ENCODE data around the gene MARVELD3. TPM values are rescaled to one million over a fixed set of nuclear protein-coding genes. Genes with fewer than 3 reads are reported as not detected.

Gene MARVELD3
- total RNA-seq, 1 experiment from 2014 or later, result 7.4 TPM

DNA sequence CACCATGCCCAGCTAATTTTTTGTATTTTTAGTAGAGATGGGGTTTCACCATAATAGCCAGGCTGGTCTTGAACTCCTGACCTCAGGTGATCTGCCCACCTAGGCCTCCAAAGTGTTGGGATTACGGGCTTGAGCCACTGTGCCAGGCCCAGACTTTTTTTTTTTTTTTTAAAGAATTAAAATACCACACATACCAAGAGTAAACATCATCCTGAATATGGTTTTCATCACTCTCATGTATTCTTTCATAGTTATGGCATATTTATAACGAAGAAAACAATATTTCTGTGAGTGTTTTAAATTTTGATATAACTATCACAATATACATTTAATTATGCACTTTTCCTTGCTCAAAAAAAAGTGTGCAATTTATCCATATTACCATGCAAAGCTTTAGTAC lies 48.2 kb downstream of the MARVELD3 start:
- ATAC-seq (no peak), DNase-seq (no peak)
- peaks cover 7% of the 10 kb centered on the region for H3K36me3 ChIP-seq (ENCODE audit: low read depth, low read length)
- ChIA-PET CTCF (no interaction called here), POLR2A (ENCODE audit: unreplicated experiment) (no interaction called here)
- H3F3A ChIP-seq (ENCODE audit: low read length, unreplicated experiment), result no peaks in the 10 kb centered on the region
- no peak overlapping the region for H3K9ac ChIP-seq (ENCODE audit: low read length)
- no peaks in the 10 kb centered on the region for H3K9me3 ChIP-seq (ENCODE audit: low read length)
- no peak for TF ChIP-seq EZH2 (IDR thresholded peaks at IDR 0.05; ENCODE audit: low read length, unreplicated experiment)
- TF ChIP-seq, protein P1, sequence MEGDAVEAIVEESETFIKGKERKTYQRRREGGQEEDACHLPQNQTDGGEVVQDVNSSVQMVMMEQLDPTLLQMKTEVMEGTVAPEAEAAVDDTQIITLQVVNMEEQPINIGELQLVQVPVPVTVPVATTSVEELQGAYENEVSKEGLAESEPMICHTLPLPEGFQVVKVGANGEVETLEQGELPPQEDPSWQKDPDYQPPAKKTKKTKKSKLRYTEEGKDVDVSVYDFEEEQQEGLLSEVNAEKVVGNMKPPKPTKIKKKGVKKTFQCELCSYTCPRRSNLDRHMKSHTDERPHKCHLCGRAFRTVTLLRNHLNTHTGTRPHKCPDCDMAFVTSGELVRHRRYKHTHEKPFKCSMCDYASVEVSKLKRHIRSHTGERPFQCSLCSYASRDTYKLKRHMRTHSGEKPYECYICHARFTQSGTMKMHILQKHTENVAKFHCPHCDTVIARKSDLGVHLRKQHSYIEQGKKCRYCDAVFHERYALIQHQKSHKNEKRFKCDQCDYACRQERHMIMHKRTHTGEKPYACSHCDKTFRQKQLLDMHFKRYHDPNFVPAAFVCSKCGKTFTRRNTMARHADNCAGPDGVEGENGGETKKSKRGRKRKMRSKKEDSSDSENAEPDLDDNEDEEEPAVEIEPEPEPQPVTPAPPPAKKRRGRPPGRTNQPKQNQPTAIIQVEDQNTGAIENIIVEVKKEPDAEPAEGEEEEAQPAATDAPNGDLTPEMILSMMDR (conservative IDR thresholded peaks at IDR 0.05; ENCODE audit: low read depth, low read length), result no peak
- no peak for TF ChIP-seq EZH2phosphoT487 (IDR thresholded peaks at IDR 0.05; ENCODE audit: borderline replicate concordance, low read length)
- H3K4me2 ChIP-seq (ENCODE audit: low read length), result no peak overlapping the region
- H2AFZ ChIP-seq (ENCODE audit: low read length), result no peak overlapping the region
- no peaks in the 10 kb centered on the region for H3K79me2 ChIP-seq (ENCODE audit: low read length)
- H3K4me3 ChIP-seq (ENCODE audit: low read length), result no peak overlapping the region
- no peaks in the 10 kb centered on the region for H3K9me2 ChIP-seq (replicated peaks; ENCODE audit: low read length)
- H3K4me1 ChIP-seq (ENCODE audit: insufficient read depth, low read length), result no peaks in the 10 kb centered on the region
- H4K20me1 ChIP-seq (ENCODE audit: low read length), result no peaks in the 10 kb centered on the region
- intact Hi-C loops (cut with micrococcal nuclease), result loop anchor here (10.0 kb wide), 1 partner anchor 71 kb away; no protein-coding TSS in a partner anchor
- H3K27me3 ChIP-seq (ENCODE audit: low read length), result no peaks in the 10 kb centered on the region
- H3K27ac ChIP-seq (ENCODE audit: low read length), result no peak overlapping the region
- BruUV-seq (replicated peaks), result no TSS peak

DNA sequence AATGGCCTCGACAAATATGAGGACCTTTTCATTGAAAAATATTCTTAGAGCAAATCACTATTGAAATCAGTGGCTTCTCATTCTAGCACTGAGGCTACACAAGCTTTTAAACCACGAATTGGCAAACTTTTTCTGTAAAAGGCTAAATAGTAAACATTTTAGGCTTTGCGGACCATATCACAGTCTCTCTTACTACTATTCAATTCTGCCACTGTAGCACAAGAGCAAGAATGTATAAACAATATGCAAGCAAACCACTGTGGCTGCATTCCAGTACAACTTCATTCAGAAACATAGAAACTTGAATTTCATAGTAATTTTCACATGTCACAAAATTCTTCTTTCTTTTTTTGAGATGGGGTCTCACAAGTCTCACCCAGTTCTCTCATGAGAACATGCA lies 49.4 kb downstream of the MARVELD3 start:
- ATAC-seq, result no peak
- POLR2A ChIA-PET (ENCODE audit: unreplicated experiment), result no interaction called here
- CTCF ChIA-PET, result no interaction called here

DNA sequence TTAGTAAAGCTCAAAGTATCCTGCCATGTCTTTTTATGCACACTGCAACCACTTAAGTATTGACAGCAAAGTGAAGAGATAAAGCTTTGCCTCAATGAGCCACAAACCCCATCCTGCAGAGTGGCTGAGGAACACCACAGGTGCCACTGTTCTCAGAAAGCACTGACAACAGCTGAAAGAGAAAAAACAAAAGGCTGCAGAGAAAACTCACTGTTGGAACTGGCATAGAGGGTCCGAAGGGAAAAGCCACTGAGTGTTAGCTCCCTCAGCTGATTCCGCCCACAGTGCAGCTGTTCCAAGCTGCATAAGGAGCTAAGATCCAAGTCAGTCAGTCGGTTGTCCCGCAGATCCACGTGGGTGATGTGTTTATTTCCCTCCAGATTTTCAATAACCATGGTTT lies 50.3 kb downstream of the MARVELD3 start:
- no peak overlapping the region for H3K27ac ChIP-seq (ENCODE audit: low read length)
- ATAC-seq (no peak), DNase-seq (no peak)
- H3K9me3 ChIP-seq (ENCODE audit: low read length), result no peaks in the 10 kb centered on the region
- intact Hi-C loops (cut with micrococcal nuclease), result loop anchor here (10.0 kb wide), 1 partner anchor 69 kb away; no protein-coding TSS in a partner anchor
- no peak overlapping the region for H3K9ac ChIP-seq (ENCODE audit: low read length)
- no TSS peak for BruUV-seq (replicated peaks)
- CTCF ChIA-PET, result interaction anchor here (0.6 kb wide), 1 partner anchor 1555 kb away, joined by 3 read pairs; no protein-coding TSS in a partner anchor
- POLR2A ChIA-PET (ENCODE audit: unreplicated experiment), result no interaction called here
- no peaks in the 10 kb centered on the region for H3K9me2 ChIP-seq (replicated peaks; ENCODE audit: low read length)
- TF ChIP-seq EZH2 (IDR thresholded peaks at IDR 0.05; ENCODE audit: low read length, unreplicated experiment) (no peak), EZH2phosphoT487 (IDR thresholded peaks at IDR 0.05; ENCODE audit: borderline replicate concordance, low read length) (no peak)
- TF ChIP-seq, protein P1 (conservative IDR thresholded peaks at IDR 0.05; ENCODE audit: low read depth, low read length), result no peak
- H3K4me3 ChIP-seq (ENCODE audit: low read length), result no peak overlapping the region
- H3K27me3 ChIP-seq (ENCODE audit: low read length), result no peaks in the 10 kb centered on the region
- H3K79me2 ChIP-seq (ENCODE audit: low read length), result no peaks in the 10 kb centered on the region
- no peaks in the 10 kb centered on the region for H4K20me1 ChIP-seq (ENCODE audit: low read length)
- no peak overlapping the region for H3K4me2 ChIP-seq (ENCODE audit: low read length)
- no peak overlapping the region for H2AFZ ChIP-seq (ENCODE audit: low read length)
- H3K36me3 ChIP-seq (ENCODE audit: low read depth, low read length), result peaks cover 4% of the 10 kb centered on the region
- no peaks in the 10 kb centered on the region for H3F3A ChIP-seq (ENCODE audit: low read length, unreplicated experiment)
- H3K4me1 ChIP-seq (ENCODE audit: insufficient read depth, low read length), result no peaks in the 10 kb centered on the region

More for the DNA sequence above, 49.4 kb downstream of the MARVELD3 start:
- no peaks in the 10 kb centered on the region for H3K4me1 ChIP-seq (ENCODE audit: insufficient read depth, low read length)
- TF ChIP-seq, protein P1 (conservative IDR thresholded peaks at IDR 0.05; ENCODE audit: low read depth, low read length), result no peak
- TF ChIP-seq EZH2phosphoT487 (IDR thresholded peaks at IDR 0.05; ENCODE audit: borderline replicate concordance, low read length), result no peak
- no peak for TF ChIP-seq EZH2 (IDR thresholded peaks at IDR 0.05; ENCODE audit: low read length, unreplicated experiment)
- no peaks in the 10 kb centered on the region for H3K79me2 ChIP-seq (ENCODE audit: low read length)
- BruUV-seq (replicated peaks), result no TSS peak
- no peaks in the 10 kb centered on the region for H3K9me2 ChIP-seq (replicated peaks; ENCODE audit: low read length)
- no peaks in the 10 kb centered on the region for H4K20me1 ChIP-seq (ENCODE audit: low read length)
- no peaks in the 10 kb centered on the region for H3K27me3 ChIP-seq (ENCODE audit: low read length)
- H3K27ac ChIP-seq (ENCODE audit: low read length), result no peak overlapping the region
- H3F3A ChIP-seq (ENCODE audit: low read length, unreplicated experiment), result no peaks in the 10 kb centered on the region
- no peak overlapping the region for H3K9ac ChIP-seq (ENCODE audit: low read length)
- H2AFZ ChIP-seq (ENCODE audit: low read length), result no peak overlapping the region
- no peak overlapping the region for H3K4me3 ChIP-seq (ENCODE audit: low read length)
- H3K9me3 ChIP-seq (ENCODE audit: low read length), result no peaks in the 10 kb centered on the region
- H3K4me2 ChIP-seq (ENCODE audit: low read length), result no peak overlapping the region
- intact Hi-C loops (cut with micrococcal nuclease), result loop anchor here (10.0 kb wide), 1 partner anchor 69 kb away; no protein-coding TSS in a partner anchor
- H3K36me3 ChIP-seq (ENCODE audit: low read depth, low read length), result peaks cover 4% of the 10 kb centered on the region
- DNase-seq, result no peak

Measured in PC-3 (cell line).